Endometrial microvascular endothelial cells (primary cell): ENCODE results near the gene BABAM2. TPM values are rescaled to one million over a fixed set of nuclear protein-coding genes. Genes with fewer than 3 reads are reported as not detected.
"Not testable (repeated sequence)": the region's sequence is repeated elsewhere in the genome, so short reads cannot be mapped to it uniquely, and the experiment has no call there.

Source experiments
- in situ Hi-C: cut with HindIII; loops from 2 replicates; pipeline ENCODE4 v1.10.0; 2017; ENCODE audit warnings: low sequenced_read_pairs, low pct_unique_long_range_greater_than_20kb; ENCODE audit errors: inconsistent ontology term
- total RNA-seq: library from RNA; depleted of rRNA; stranded (reverse); fragments of >200 nt; gene quantifications from one replicate; pipeline ENCODE4 v1.2.3, GENCODE V29; 2015; ENCODE audit errors: inconsistent ontology term

The BABAM2 gene
- total RNA-seq, 1 donor from 2014 or later: 24.8 TPM

DNA sequence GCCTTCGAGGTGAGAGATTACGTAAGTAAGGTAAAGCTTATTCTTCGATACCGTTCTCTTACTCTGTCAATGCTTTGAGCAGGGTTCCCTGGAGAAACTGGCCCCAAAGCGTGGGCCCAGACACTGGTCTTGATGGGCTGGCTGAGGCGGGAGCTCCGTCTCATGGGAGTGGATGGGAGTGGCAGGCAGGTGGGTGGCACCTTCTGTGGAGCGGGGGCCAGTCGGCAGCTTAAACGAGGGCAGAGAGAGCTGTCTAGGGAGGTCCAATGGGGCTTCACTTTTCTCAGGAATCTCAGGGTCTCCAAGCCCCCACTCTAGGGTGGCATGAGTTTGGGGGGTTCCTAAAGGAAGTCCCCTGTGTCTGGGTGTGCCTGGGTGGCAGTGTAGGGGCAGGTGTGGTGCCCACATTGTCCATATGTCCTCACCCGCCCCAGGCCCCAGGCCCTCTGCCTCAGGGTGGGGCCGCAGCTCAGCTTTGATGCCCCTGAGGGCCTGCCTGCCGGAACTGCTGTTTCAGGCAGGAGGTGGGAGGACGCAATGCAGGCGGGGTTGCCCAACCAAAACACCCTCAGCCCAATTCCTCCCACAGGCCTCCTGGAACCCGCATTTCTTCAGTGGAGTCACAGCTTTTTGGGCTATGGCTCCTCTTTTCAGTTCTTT is 469.7 kb downstream of the BABAM2 start:
- in situ Hi-C loops: no loop called here

GRCh38 chr2:28360718-28361293 is 470.3 kb downstream of the BABAM2 start:
- in situ Hi-C loops: no loop called here

- in situ Hi-C loops: no loop called here
These were observed 471.6 kb downstream of the BABAM2 start for GRCh38 chr2:28361991-28362710.

GRCh38 chr2:28362991-28363521 is 472.5 kb downstream of the BABAM2 start:
- in situ Hi-C loops: no loop called here

DNA sequence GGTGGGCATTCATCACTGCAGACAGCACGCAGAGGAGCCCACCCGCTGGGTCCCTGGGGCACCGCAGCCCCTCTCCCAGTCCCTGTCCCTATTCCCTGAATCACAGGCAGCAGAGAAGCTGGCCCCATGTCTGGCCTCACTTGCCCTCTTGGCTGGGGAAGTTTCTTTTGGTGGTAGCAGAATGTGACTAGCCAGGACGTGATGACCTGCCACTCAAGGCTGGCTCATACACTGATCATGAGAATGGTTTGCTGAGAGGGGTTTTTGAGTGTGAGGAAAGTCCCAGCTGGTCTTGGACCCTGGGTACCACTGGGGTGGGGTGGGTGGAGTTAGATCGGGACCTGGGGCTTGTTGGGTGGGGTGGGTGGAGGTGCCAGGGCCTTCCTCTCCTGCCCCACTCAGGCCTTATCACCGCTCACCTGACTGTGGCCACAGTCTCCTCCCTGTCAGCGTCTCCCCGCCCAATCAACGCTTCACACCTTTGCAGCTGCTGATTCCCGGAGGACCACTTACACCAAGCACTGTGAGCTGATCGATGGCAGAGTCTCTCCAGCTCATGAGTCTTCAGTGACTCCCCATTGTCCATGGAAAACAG is 473.3 kb downstream of the BABAM2 start:
- in situ Hi-C loops: no loop called here

DNA sequence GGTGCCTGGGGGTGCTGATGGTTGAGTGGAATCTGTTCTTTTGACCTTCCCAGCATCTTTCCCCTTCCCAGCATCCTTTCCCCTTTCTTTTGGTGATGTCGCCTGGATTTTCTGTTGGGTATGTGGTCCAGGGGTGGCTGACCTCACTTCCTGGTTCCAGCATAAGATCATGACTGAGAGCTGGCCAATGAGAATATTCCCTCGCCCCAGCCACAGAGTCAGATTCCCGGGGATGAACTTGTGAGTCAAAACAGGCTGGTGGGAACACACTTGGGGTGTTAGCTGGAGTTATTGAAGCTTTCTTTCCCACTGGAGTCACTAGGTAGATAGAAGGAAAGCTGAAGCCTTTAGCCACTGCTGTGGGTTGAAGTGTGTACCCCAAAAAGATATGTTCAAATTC is 474.1 kb downstream of the BABAM2 start:
- in situ Hi-C loops: no loop called here

DNA sequence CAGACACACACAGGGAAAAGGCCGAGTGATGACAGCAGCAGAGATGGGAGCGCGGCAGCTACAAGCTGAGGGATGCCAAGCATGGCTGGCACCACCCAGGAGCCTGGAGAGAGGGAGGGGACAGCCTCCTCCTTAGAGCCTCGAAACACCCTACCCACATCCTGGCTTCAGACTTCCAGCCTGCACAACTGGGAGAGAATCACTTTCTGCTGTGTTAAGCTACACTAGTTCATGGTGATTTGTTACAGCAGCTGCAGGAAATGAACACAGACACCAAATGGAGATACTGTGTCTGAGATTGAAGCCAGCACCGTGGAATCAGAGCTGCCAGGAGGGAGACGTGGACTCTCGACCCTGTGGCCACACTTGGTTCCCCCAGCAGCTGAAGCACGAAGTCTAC is 474.6 kb downstream of the BABAM2 start:
- in situ Hi-C loops: no loop called here

DNA sequence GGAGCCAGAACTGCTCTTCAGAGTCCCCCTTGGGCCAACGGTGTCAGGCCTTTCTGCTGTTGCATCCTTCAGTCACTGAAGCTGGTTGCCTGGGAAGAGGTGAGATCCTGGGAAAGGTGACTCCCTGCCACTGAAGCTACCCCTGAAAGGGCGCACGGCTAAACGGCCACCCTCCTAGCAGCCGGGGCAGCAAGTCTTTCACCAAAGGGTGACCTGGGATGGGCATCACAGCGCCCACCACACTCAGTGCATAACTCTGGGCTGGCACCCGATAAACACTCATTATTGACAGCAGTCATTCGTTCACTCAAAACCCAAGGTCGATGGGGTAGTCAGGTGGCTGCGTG is 475.6 kb downstream of the BABAM2 start:
- in situ Hi-C loops: no loop called here

- in situ Hi-C loops: no loop called here
These were observed 476.2 kb downstream of the BABAM2 start for GRCh38 chr2:28366496-28367282.

- in situ Hi-C loops: no loop called here
These were observed 477.3 kb downstream of the BABAM2 start for GRCh38 chr2:28367667-28368356.

GRCh38 chr2:28368357-28368798 is 477.8 kb downstream of the BABAM2 start:
- in situ Hi-C loops: no loop called here

DNA sequence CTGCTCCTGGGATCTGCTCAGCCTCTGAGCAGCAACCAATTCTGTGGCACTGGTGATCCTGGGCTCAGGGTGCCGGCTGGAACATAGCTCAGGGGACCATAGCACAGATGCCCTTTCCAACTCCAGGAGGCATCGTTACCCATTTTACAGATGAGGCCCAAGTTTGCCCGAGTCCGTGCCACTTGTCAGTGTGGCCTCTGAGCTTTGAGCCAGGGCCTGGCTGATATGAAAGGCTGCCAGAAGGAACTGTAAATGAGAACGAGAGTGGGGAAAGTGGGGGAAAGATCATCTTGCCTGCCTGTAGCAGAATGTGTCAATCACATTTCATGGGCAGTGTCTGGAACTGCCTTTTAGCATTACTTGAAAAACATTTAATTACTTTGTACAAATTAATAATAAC is 478.8 kb downstream of the BABAM2 start:
- in situ Hi-C loops: no loop called here

GRCh38 chr2:28370354-28370753 is 479.8 kb downstream of the BABAM2 start:
- in situ Hi-C loops: no loop called here

DNA sequence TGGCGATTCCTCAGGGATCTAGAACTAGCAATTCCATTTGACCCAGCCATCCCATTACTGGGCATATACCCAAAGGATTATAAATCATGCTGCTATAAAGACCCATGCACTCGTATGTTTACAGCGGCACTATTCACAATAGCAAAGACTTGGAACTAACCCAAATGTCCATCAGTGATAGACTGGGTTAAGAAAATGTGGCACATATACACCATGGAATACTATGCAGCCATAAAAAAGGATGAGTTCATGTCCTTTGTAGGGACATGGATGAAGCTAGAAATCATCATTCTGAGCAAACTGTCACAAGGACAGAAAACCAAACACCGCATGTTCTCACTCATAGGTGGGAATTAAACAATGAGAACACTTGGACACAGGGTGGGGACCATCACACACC is 481.2 kb downstream of the BABAM2 start:
- in situ Hi-C loops: not testable (repeated sequence)

GRCh38 chr2:28373854-28374253 is 483.3 kb downstream of the BABAM2 start:
- in situ Hi-C loops: no loop called here

DNA sequence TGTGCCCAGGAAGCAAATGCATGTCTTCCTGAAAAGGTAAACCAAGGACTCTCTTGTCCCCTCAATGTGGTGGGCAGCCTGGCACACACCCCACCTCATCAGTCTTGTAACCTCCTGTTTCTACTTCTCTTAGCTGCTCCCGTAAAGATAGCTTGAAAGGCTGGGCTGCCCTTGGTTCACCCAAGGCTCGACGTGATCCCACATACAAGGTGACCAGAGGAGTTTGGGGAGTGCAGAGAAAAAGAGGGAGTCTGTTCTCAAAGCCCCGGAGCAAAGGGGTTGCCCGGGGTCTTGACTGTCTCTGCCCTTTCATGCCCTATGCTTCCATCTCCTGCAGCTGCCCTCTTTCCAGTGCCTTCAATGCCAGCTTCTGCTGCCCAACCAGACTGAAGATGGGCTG is 483.8 kb downstream of the BABAM2 start:
- in situ Hi-C loops: no loop called here

DNA sequence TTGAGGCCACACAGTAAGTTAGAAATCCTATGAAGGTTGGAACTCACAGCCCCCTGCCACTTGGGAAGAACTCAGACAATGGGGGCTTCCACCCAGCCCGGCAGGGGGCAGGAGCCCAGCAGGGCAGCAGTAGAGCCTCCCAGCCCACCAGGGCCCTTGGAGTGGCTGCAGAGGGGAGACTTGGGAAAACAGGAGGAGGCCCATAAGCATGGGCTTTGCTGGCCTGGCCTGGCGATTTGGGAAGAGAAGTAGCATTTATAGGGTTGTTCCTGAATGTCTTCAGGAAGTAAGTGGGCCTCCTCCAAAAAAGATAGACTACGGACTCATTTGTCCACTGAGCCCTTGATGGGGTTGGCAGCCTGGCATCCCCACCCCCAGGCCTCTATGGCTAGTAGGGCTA is 484.7 kb downstream of the BABAM2 start:
- in situ Hi-C loops: no loop called here
